GM18909 (cell line): ENCODE measurements around the gene RIOX2.

Source experiments
- ATAC-seq: cut with Tn5 transposase; IDR thresholded peaks from one replicate; pipeline ENCODE4 v1.9.1; 2021; ENCODE audit warnings: mild to moderate bottlenecking; ENCODE audit not compliant: unreplicated experiment, poor library complexity

The RIOX2 gene

DNA sequence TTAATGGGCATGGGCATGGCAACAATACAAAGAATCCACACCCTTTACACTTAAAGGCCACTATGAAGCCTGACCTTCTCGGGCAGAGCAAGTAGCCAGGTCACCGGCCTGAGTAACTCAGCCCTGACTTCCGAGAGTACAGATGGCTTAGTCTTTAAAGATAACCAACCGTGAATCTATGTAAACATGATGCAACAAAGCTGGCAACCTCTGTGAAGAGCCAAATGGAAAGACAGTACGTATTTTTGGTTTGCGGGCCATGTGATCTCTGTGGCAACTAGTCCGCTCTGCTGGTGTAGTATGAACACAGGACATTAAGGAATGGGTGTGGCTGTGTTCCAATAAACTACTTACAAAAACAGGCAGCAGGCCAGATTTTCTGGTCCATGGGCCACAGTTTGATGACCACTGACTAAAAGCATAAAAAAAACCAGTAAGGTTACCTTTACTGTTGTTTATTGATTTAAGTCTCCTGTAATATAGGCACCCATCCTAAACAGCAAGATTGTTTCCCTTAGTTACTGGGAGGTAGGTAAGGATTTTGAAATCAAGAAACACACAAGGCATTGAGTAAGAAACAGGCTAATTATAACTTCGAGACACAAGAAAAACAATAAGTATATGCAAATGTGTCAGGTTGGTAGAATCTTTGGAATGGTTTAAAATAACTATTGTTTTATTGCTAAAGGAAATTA lies 14.5 kb downstream of the RIOX2 start:
- ATAC-seq = no peak

- no peak for ATAC-seq
These were observed 16.2 kb downstream of the RIOX2 start for GRCh38 chr3:97956051-97956450.

DNA sequence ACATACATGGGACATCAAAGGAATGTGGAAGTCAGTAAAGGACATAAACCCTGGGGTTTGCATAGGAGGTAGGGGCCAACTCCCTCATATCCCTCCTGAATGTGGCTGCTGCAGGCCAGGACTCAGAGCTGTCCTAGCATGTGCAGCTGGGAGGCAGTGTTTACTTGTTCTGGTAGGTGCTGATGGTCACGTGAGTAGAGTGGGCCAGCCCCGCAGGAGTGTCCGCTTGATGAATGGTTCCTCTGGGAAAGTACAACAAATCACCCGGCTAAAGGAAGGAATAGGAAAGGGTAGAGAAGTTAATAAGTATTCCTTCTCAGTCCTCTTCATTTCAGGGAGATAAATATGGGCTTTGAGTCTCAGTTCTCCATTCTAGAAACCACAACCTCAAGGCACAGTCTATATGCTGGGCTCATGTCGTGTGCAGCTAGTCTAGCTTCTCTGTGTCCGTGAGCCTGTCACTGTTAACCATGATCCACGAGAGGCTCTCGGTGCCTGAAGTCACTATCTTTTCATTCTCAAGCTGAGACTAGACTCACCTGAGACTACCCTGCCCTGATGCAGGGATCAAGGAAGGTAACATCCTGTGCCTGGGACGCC lies 17.9 kb downstream of the RIOX2 start:
- ATAC-seq = peak; percentile 61

DNA sequence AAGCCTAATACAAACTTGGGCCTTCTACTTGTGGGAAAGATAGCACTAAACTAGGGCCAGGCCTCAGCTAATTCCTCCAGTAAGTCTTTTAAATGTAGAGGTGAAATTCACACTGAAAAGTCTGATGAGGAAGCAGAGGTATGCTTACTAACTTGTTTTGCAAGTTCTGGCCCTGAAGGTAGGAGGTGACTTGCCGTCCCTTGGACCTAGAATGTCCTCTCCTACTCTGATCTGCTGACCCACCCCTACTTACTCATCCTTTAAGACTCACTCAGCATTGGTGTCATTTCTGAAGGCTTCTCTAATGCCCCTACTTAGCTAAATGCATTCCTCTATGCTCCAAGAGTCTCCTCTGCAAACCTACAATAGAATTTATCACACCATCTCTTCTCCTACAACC lies 19.4 kb downstream of the RIOX2 start:
- ATAC-seq = no peak

DNA sequence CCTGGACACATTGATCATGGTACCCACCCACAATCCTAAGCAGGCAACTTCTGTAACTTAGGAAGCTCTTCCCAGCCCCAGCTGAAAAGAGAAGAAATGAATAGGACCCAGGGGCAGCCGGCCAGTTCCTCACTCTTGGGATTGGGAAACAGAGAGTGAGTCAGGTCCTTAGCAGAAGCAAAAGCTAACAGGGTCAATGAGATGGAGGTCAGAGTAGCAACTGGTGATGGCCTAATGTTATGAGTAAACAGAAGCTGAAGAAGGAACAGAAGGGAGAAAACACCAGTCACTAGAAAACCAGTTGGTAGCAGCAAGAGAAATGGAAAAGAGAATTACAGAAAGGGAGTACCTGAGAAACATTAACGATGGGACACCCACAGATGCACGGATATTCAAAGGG lies 20.0 kb downstream of the RIOX2 start:
- no peak for ATAC-seq

DNA sequence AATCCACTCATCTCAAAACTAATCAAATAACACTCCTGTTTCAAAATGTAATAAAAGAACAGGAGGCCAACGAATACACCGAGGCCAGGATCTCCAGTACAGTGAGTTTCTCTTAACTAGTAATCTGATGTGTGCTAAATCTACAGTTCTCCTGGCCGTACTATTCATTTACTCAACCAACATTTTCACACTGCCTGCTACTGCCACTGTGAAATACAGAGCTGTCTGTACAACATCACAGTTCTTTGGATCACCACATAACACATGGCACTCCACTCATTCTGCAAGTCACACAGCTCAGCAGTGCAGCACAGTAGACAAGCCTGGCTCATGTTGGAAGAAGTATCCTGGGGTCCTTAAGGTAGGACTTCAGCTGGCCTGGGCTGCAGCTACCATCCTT lies 21.9 kb downstream of the RIOX2 start:
- no peak for ATAC-seq

DNA sequence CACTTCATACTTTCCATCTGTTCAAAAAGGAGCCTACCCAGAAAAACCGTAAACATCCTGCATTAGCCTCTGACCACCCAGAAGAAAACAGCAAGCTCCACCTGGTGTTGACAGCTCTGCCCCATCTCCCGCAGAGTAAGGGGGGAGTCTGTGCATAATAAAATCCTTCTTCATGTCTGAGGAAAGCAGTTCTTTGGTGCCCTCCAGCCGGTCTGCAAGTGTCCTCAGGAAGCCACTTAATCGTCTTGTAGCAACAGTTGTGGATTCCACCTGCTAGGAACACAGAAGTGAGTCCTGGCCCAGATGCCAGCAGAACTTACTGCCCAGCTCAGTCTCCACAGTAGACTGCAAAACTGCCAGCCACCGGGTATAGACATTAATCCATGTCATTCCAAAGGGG lies 22.5 kb downstream of the RIOX2 start:
- no peak for ATAC-seq

DNA sequence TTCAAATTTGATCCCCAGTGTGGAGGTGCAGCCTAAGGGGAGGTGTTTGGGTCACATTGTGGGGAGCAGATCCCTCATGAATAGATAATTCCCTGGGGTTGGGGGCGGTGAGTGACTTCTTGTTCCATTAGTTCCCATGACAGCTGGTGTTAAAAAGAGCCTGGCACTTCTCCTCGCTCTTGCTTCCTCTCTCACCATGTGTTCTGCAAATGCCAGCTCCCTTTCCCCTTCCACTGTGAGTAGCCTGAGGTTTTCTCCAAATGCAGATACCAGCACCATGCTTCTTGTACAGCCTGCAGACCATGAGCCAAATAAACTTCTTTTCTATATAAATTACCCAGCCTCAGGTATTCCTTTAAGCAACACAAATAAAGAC lies 23.1 kb downstream of the RIOX2 start:
- no peak for ATAC-seq

- no peak for ATAC-seq
These were observed 23.7 kb downstream of the RIOX2 start for GRCh38 chr3:97948351-97949109.

DNA sequence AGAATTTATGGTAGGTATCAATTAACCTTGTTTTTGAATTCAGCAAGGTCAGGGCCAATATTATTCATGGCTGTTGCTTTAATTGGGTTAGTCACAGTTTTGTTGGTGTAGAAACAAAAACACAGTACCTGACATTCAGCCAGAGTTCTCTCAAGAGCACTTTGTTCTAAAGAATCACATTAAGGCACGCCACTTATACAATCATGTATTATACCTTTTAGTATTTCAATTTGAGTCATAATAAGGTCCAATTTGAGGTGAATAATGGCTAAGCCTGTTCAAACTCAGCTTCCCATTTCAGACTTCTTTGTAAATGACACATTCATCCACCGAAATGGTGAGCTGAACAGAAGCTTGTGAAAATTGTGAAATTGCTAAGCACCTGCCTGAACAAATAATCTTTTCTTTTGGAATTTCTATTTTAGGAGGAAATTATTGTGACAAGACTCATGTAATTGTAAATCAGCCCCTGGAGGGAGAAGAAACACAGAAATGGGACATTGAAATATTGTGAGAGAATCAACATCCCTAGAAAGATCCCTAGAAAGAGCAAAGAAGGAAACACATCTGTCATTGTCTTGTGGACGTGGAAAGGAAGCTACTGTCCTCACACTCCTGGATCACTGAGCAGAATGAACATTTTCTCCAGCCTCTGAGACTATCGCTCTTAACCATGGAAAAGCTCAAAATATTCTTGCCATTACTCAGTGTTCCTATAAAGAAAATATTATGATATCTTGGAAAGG lies 29.3 kb downstream of the RIOX2 start:
- no peak for ATAC-seq

DNA sequence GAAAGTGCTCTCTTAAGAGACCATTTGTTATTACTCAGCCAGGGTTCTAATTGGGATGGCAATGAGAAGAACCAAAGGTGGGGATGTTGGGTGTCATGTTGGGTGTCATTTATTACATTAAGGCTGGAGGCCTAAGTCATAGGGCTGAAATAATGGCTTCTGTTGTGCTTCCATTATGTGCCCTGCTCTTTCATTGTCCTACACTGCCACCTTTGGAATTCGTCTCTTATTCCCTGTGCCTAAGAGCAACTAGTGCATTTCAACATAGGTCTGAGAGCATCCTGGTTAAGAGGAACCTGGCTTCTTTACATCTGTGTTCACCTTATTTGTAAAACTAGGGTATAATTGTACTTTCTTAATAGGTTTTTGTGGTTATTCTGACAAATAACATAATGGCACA lies 32.2 kb downstream of the RIOX2 start:
- no peak for ATAC-seq

GRCh38 chr3:97939401-97939800 lies 32.8 kb downstream of the RIOX2 start:
- no peak for ATAC-seq

GRCh38 chr3:97938444-97938843 lies 33.8 kb downstream of the RIOX2 start:
- ATAC-seq = no peak

DNA sequence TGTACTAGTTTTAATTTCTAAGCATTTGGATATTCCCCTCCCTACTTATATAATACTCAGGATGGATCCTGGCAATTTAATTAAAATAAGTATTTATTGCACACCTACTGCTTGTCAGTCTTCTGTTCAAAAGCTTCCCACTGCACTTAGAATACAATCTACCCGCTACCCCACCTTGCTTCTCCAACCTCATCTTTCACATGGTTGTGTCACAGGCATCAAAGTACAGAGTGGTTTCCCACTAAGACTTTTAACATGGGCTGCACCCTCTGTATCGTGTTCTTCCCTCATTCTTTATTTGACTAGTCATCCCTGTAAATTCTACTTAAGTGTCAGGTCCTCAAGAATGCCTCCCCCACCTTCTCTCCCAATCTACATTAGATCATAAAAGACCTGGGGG lies 35.0 kb downstream of the RIOX2 start:
- ATAC-seq = no peak

- ATAC-seq = no peak
These were observed 36.4 kb downstream of the RIOX2 start for GRCh38 chr3:97935842-97936241.

DNA sequence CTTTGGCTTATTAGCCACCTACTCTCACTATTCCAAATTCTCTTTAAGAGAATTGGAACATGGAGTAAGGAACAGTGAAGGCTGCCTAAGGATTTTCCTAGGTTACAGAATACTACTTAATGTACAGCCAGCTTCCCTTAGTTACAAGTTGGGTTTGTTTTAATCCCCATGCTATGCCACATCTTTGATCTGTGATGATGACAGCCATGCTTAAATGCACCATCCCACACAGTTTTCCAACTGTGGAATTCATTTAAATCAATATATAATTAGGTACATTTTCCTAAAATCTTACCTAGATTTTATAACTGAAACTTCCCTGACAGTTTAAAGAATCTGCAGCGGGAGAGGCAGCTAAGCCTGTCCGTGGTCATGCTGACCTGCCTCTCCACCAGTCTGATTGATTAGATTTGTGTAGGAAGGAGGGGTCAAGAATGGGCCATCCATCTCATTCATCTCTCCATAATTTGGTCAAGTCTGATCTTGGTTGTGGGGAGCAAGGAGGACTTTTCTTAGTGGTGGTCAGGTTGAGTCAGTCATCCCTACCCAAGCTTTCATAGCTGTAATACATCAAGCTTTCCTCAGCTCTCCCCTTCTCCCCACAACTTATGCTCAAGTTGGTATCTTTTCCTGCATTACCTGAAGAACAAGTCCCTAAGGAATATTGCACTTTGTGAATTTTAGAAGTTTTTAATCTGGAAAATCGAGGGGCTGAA lies 37.1 kb downstream of the RIOX2 start:
- ATAC-seq = no peak

DNA sequence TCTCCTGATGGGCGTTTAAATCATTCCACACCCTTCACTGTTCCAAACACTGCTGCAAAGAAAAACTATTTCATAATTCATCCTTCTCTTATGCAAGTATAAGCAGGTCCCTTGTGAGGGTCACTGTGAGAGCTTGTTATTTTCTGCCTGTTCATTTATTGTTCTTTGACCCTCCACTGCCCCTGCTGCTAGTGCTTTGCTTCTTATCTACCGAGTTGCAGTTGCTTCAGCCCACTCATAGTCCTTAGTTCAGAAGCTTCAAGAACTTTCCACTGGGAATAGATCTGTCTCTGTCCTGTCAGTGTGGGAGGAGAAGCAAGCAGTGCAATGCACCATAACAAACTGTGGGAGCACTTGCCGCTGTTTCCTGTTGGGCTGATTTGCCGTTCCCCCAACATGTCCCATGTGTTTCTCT lies 39.8 kb downstream of the RIOX2 start:
- ATAC-seq = no peak

- no peak for ATAC-seq
These were observed 41.0 kb downstream of the RIOX2 start for GRCh38 chr3:97931218-97931617.

DNA sequence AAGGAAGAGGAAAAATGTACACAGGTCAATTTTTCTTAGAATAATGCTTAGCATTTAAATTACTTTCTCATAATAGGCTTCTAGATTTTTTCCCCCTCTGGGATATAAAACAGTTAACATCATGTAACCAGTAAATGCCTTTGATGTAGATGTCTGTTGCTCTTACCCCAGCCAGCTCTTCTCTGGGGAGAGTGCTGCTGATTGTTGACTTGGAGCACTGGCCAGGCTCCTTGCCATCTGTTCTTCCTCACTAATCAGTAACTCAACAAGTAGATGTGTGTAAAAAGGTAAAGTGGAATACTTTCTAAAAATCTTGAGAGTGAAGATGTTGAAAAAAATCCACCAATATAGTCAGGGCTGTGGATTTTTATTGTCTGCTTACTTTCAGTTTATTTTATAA lies 42.2 kb downstream of the RIOX2 start:
- ATAC-seq = no peak

DNA sequence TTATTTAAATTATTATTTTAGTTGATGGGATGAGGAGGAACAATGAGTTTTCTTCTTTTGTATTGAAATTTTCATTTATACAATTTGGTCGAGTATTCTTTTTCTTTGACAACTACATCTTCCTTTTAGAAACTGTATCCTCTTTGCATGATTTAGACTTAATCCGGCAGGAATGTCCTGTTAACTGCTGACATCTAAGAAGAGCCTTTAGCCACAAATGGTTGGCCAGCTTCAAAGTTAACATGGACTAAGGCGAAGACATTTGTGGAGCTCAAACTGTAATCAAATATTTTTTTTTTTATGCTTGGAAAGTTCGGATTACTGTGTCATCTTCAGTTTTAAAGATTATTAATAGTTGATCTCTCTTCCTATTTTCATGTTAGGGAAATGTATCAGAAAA lies 43.2 kb downstream of the RIOX2 start:
- ATAC-seq = no peak
